HL-60 (cell line): ENCODE results near the gene SRRM5.

Experiments used
- DNase-seq, 2 experiments: peaks; one replicate each; pipeline ENCODE4 v3.0.0-alpha.2; 2010 to 2020; ENCODE audit warnings: low read depth in 1 of 2, low spot score in 1 of 2
- H3K27ac ChIP-seq: fragments of 250-450 bp; sonication (Bioruptor Pico); replicated peaks from 2 replicates; pipeline ENCODE4 v1.5.1; 2020; ENCODE audit warnings: mild to moderate bottlenecking, moderate library complexity
- H3K27me3 ChIP-seq: fragments of 250-450 bp; sonication (Bioruptor Pico); 2 replicates; pipeline ENCODE4 v1.5.1; 2021; ENCODE audit warnings: mild to moderate bottlenecking, moderate library complexity; ENCODE audit not compliant: insufficient read depth, poor library complexity, severe bottlenecking
- H3K4me3 ChIP-seq: replicated peaks from 2 replicates; pipeline ENCODE4 v1.5.1; 2011; ENCODE audit warnings: mild to moderate bottlenecking, control low read depth, low read length; ENCODE audit not compliant: insufficient read depth
- GABPA ChIP-seq: IDR thresholded peaks from 2 replicates; pipeline ENCODE4 v1.6.1; 2012; ENCODE audit warnings: low read depth
- POLR2AphosphoS5 ChIP-seq: IDR thresholded peaks from 2 replicates; pipeline ENCODE4 v1.6.1; 2012; ENCODE audit warnings: low read depth
- SPI1 ChIP-seq: IDR thresholded peaks from 2 replicates; pipeline ENCODE4 v1.6.1; 2012; ENCODE audit warnings: low read depth, mild to moderate bottlenecking, borderline replicate concordance
- TF ChIP-seq, protein P1 (sequence below): IDR thresholded peaks from one replicate; pipeline ENCODE4 v1.5.1; 2011; ENCODE audit warnings: low read length, control low read depth, inconsistent platforms; ENCODE audit not compliant: insufficient read depth
- TF ChIP-seq, protein P2 (sequence below): IDR thresholded peaks from 2 replicates; pipeline ENCODE4 v1.6.1; 2012; ENCODE audit warnings: low read depth; ENCODE audit not compliant: insufficient replicate concordance

The SRRM5 gene

DNA sequence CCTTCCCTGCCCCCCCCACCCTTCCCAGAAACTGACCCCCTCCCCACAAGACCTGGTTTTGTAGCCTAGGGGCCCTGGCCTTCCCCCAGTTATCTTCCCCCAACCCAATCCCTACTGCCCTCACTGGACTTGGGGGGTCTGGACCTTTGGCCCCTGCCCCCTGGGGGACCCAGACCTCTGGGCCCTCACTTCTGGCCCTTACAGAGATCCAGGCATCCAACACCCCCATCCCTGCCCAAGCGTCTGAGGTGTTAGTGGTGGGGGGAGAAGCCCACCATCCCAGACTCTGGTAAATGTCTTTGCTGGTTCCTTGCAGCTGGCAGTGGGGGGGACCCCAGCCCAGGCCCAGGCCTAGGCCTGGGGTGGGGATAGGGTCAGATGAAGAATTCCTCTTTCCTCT is 11.1 kb downstream of the SRRM5 start:
- H3K4me3 ChIP-seq: no peak overlapping the region
- DNase-seq: no peak
- peaks cover 2% of the 10 kb centered on the region for H3K27me3 ChIP-seq
- TF ChIP-seq, protein P1, sequence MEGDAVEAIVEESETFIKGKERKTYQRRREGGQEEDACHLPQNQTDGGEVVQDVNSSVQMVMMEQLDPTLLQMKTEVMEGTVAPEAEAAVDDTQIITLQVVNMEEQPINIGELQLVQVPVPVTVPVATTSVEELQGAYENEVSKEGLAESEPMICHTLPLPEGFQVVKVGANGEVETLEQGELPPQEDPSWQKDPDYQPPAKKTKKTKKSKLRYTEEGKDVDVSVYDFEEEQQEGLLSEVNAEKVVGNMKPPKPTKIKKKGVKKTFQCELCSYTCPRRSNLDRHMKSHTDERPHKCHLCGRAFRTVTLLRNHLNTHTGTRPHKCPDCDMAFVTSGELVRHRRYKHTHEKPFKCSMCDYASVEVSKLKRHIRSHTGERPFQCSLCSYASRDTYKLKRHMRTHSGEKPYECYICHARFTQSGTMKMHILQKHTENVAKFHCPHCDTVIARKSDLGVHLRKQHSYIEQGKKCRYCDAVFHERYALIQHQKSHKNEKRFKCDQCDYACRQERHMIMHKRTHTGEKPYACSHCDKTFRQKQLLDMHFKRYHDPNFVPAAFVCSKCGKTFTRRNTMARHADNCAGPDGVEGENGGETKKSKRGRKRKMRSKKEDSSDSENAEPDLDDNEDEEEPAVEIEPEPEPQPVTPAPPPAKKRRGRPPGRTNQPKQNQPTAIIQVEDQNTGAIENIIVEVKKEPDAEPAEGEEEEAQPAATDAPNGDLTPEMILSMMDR: no peak
- no peak for TF ChIP-seq POLR2AphosphoS5
- TF ChIP-seq, protein P2, sequence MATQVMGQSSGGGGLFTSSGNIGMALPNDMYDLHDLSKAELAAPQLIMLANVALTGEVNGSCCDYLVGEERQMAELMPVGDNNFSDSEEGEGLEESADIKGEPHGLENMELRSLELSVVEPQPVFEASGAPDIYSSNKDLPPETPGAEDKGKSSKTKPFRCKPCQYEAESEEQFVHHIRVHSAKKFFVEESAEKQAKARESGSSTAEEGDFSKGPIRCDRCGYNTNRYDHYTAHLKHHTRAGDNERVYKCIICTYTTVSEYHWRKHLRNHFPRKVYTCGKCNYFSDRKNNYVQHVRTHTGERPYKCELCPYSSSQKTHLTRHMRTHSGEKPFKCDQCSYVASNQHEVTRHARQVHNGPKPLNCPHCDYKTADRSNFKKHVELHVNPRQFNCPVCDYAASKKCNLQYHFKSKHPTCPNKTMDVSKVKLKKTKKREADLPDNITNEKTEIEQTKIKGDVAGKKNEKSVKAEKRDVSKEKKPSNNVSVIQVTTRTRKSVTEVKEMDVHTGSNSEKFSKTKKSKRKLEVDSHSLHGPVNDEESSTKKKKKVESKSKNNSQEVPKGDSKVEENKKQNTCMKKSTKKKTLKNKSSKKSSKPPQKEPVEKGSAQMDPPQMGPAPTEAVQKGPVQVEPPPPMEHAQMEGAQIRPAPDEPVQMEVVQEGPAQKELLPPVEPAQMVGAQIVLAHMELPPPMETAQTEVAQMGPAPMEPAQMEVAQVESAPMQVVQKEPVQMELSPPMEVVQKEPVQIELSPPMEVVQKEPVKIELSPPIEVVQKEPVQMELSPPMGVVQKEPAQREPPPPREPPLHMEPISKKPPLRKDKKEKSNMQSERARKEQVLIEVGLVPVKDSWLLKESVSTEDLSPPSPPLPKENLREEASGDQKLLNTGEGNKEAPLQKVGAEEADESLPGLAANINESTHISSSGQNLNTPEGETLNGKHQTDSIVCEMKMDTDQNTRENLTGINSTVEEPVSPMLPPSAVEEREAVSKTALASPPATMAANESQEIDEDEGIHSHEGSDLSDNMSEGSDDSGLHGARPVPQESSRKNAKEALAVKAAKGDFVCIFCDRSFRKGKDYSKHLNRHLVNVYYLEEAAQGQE: no peak
- TF ChIP-seq SPI1: no peak
- TF ChIP-seq GABPA: no peak
- H3K27ac ChIP-seq: no peak overlapping the region

DNA sequence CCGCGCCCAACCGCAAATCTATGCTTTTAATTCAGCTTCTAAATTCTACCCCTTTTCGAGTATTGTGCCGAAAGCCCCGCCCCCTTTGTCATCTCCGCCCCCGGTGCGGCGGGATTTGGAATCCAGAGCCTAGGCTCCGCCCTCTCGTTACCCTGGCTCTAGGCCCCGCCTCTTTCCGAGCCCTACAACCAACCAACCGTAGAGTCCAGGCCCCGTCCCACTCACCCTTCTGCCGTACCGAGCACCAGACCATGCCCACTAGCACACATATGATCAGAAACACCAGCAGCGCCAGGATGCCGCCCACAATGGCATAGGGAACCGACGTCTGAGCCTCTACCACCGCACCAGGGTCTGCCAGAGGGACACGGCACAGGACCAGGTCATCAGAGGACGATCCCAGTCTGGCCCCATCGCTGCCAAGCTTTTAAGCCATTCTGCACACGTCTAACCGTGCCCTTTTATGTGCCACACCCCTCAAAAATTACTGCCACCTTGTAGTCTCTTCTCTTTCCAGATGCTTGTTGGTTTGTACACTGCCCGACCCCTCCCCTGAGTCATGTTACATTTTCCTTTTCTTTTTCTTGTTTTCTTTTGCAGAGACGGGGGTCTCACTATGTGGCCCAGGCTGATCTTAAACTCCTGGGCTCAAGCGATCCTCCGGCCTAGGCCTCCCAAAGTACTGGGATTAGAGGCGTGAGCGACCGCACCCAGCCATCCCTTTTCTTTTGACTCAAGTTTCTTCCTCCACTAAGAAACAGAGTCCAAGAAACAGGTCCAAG is 12.2 kb downstream of the SRRM5 start:
- no peak for DNase-seq
- TF ChIP-seq, protein P2: no peak
- no peak for TF ChIP-seq GABPA
- TF ChIP-seq SPI1: no peak
- TF ChIP-seq, protein P1: no peak
- TF ChIP-seq POLR2AphosphoS5: no peak
- H3K27ac ChIP-seq: no peak overlapping the region
- H3K27me3 ChIP-seq: peaks cover 2% of the 10 kb centered on the region
- H3K4me3 ChIP-seq: no peak overlapping the region

DNA sequence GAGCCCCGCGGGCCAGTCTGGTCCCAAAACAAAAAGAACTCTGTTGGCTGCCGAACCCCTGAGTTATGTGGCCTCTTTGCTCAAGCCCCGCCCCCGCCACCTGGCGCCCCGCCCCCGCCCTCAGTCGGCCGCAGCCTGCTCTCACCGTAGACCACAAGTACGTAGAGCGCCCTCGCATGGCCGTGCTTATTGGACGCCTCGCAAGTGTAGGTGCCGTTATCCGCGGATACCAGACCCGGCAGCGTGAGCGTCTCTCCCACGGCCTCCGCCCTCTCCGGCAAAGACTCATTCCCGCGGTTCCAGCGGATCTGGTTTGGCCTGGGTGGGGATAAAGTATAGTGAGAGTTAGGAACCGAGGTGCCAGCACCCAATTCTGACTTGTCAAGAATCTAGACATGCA is 13.0 kb downstream of the SRRM5 start:
- H3K4me3 ChIP-seq: no peak overlapping the region
- H3K27me3 ChIP-seq: peaks cover 2% of the 10 kb centered on the region
- peak; percentile 72 to 77 for DNase-seq
- TF ChIP-seq, protein P2: no peak
- TF ChIP-seq SPI1 (no peak), POLR2AphosphoS5 (no peak), GABPA (no peak)
- TF ChIP-seq, protein P1: no peak
- H3K27ac ChIP-seq: no peak overlapping the region
